DOHH2 (cell line): ENCODE results near the gene CDK1.

Experiments
- H3F3A ChIP-seq: fragments of 200-600 bp; sonication (generic), shearing (Covaris generic); 2 replicates; pipeline ENCODE4 v1.6.0; 2016; ENCODE audit warnings: antibody characterized with exemption, mild to moderate bottlenecking; ENCODE audit not compliant: control insufficient read depth, insufficient read depth
- H3K27ac ChIP-seq: fragments of 200-600 bp; sonication (generic); 2 replicates; pipeline ENCODE4 v1.5.1; 2014; ENCODE audit warnings: low read depth, mild to moderate bottlenecking, low read length, moderate library complexity
- H3K27me3 ChIP-seq: fragments of 200-600 bp; sonication (generic); 2 replicates; pipeline ENCODE4 v1.6.1; 2014; ENCODE audit warnings: mild to moderate bottlenecking, low read length, mixed read lengths; ENCODE audit not compliant: control insufficient read depth
- H3K36me3 ChIP-seq: fragments of 200-600 bp; sonication (generic); 2 replicates; pipeline ENCODE4 v1.6.1; 2014; ENCODE audit warnings: mild to moderate bottlenecking, low read length, moderate library complexity, mixed read lengths; ENCODE audit not compliant: control insufficient read depth
- H3K4me1 ChIP-seq: fragments of 200-600 bp; sonication (generic); 2 replicates; pipeline ENCODE4 v1.6.1; 2014; ENCODE audit warnings: mild to moderate bottlenecking, low read length, mixed read lengths; ENCODE audit not compliant: control insufficient read depth
- H3K4me2 ChIP-seq: fragments of 200-600 bp; sonication (generic); 2 replicates; pipeline ENCODE4 v1.6.0; 2014; ENCODE audit warnings: mild to moderate bottlenecking, low read length, moderate library complexity
- H3K4me3 ChIP-seq: fragments of 200-600 bp; sonication (generic); 2 replicates; pipeline ENCODE4 v1.5.1; 2014; ENCODE audit warnings: mild to moderate bottlenecking, low read length, mixed read lengths
- H3K79me2 ChIP-seq: fragments of 200-600 bp; sonication (generic); 2 replicates; pipeline ENCODE4 v1.6.1; 2014; ENCODE audit warnings: mild to moderate bottlenecking, low read length, mixed read lengths; ENCODE audit not compliant: control insufficient read depth
- H3K9me2 ChIP-seq: fragments of 200-600 bp; sonication (generic); replicated peaks from 2 replicates; pipeline ENCODE4 v1.6.1; 2014; ENCODE audit warnings: mild to moderate bottlenecking, low read length, mixed read lengths; ENCODE audit not compliant: control insufficient read depth
- H3K9me3 ChIP-seq: fragments of 200-600 bp; sonication (generic); 2 replicates; pipeline ENCODE4 v1.6.1; 2014; ENCODE audit warnings: antibody characterized with exemption, low read length, mixed read lengths; ENCODE audit not compliant: control insufficient read depth, insufficient read depth
- H4K20me1 ChIP-seq: fragments of 200-600 bp; sonication (generic); 2 replicates; pipeline ENCODE4 v1.6.0; 2014; ENCODE audit warnings: low read depth, mild to moderate bottlenecking, antibody characterized with exemption, low read length, moderate library complexity; ENCODE audit not compliant: control insufficient read depth, insufficient read depth
- EZH2phosphoT487 ChIP-seq: fragments of 200-600 bp; sonication (generic); IDR thresholded peaks from 2 replicates; pipeline ENCODE4 v1.6.1; 2017; ENCODE audit warnings: borderline replicate concordance, mild to moderate bottlenecking, antibody characterized with exemption, low read length, moderate library complexity, mixed read lengths
- TF ChIP-seq, protein P1 (sequence below): fragments of 200-600 bp; sonication (generic); IDR thresholded peaks from one replicate; pipeline ENCODE4 v1.5.1; 2014; ENCODE audit warnings: antibody characterized with exemption, mild to moderate bottlenecking, low read depth, low read length; ENCODE audit not compliant: poor library complexity, severe bottlenecking

The CDK1 gene

DNA sequence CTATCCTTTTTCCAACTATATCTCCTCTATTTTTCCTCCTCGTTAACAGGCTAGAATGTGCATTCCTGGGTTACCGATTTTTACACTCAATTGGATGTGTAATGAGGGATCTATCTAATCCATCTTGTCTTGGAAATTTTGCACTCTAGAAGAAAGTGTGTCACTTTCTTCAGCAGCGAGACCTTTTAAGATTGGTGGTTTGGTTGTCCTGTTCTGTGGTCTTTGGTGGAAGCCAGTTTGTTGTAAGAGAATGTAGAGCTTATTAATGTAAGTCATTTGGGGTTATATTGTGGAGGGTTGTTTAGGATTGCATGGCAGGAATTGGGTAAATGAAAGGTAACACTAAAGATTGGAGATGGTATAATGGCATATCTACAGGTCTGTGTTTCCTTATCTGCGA lies 16.7 kb downstream of the CDK1 start:
- Histone ChIP-seq H3K27me3 (no peaks in the 10 kb centered on the region), H3K27ac (no peak overlapping the region), H3K9me3 (no peaks in the 10 kb centered on the region), H4K20me1 (peaks cover 26% of the 10 kb centered on the region), H3F3A (peaks cover 62% of the 10 kb centered on the region), H3K4me1 (no peaks in the 10 kb centered on the region), H3K4me2 (no peak overlapping the region), H3K36me3 (peaks cover 84% of the 10 kb centered on the region), H3K9me2 (no peaks in the 10 kb centered on the region), H3K79me2 (peaks cover 44% of the 10 kb centered on the region), H3K4me3 (no peak overlapping the region)
- no peak for TF ChIP-seq EZH2phosphoT487
- TF ChIP-seq, protein P1, sequence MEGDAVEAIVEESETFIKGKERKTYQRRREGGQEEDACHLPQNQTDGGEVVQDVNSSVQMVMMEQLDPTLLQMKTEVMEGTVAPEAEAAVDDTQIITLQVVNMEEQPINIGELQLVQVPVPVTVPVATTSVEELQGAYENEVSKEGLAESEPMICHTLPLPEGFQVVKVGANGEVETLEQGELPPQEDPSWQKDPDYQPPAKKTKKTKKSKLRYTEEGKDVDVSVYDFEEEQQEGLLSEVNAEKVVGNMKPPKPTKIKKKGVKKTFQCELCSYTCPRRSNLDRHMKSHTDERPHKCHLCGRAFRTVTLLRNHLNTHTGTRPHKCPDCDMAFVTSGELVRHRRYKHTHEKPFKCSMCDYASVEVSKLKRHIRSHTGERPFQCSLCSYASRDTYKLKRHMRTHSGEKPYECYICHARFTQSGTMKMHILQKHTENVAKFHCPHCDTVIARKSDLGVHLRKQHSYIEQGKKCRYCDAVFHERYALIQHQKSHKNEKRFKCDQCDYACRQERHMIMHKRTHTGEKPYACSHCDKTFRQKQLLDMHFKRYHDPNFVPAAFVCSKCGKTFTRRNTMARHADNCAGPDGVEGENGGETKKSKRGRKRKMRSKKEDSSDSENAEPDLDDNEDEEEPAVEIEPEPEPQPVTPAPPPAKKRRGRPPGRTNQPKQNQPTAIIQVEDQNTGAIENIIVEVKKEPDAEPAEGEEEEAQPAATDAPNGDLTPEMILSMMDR = no peak

DNA sequence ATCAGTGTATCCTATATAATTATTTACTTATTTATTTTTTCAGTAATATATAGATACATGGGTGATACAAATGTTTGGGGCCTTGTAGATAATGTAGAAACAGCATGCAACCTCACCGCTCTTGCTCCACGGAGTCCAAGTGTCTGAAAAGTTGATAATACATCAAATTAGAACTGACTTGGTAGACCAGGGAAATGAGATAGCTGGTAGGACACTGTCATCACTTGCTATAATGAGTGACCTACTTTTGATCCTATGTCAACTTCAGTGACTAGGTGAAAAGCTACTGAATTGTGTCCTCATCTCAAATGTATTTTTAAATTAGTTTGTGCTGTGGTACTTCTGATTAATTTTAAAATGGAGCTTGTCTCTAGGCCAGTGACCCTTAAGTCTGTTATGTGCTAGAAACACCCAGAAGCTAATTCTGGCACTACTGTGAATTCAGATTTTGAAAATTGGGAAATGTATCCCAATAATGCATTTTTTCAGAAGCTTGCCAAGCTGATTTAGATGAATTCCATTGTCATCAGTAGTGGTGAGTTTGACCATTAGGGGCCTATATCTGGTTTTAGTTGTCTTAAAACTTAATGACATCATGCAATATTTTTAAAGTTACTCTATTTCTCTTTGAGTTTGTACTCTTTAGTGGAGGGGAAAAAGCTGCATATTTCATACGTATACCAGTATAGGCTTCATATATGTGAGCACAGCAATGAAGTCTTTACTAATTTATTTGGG lies 17.4 kb downstream of the CDK1 start:
- Histone ChIP-seq H3K9me2 (no peaks in the 10 kb centered on the region), H3K36me3 (peaks cover 78% of the 10 kb centered on the region), H3K4me1 (no peaks in the 10 kb centered on the region), H3K27ac (no peak overlapping the region), H3K79me2 (peaks cover 37% of the 10 kb centered on the region), H3K4me3 (no peak overlapping the region), H4K20me1 (peaks cover 26% of the 10 kb centered on the region), H3F3A (peaks cover 68% of the 10 kb centered on the region), H3K4me2 (no peak overlapping the region), H3K9me3 (no peaks in the 10 kb centered on the region), H3K27me3 (no peaks in the 10 kb centered on the region)
- no peak for TF ChIP-seq EZH2phosphoT487
- TF ChIP-seq, protein P1 = no peak

DNA sequence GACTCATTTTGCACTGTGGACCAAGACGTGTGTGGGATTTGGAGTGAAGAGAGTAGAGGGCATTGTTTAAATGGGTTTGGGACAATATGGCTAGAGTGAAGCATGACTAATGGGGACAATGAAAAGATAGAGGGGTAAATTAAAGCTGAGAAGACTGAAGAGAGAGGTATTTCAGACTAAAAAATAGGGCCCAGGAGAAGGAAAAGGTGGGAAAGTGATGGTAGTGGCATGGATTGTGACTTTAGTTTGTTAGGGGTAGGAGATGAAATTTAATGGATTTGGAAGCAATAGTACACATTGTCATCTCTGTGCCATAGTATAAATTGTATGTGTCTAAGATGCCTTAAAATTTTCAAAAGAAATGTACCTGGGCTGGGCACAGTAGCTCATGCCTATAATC lies 18.2 kb downstream of the CDK1 start:
- peaks cover 69% of the 10 kb centered on the region for H3K36me3 ChIP-seq
- H3K4me3 ChIP-seq = no peak overlapping the region
- H3K4me2 ChIP-seq = no peak overlapping the region
- no peaks in the 10 kb centered on the region for H3K9me2 ChIP-seq
- no peaks in the 10 kb centered on the region for H3K27me3 ChIP-seq
- peaks cover 26% of the 10 kb centered on the region for H4K20me1 ChIP-seq
- peaks cover 70% of the 10 kb centered on the region for H3F3A ChIP-seq
- TF ChIP-seq EZH2phosphoT487 = no peak
- TF ChIP-seq, protein P1 = no peak
- H3K9me3 ChIP-seq = no peaks in the 10 kb centered on the region
- peaks cover 29% of the 10 kb centered on the region for H3K79me2 ChIP-seq
- H3K4me1 ChIP-seq = no peaks in the 10 kb centered on the region
- no peak overlapping the region for H3K27ac ChIP-seq
